A549 (cell line): ENCODE measurements around the gene HOXA4. TPM values are rescaled to one million over a fixed set of nuclear protein-coding genes. Genes with fewer than 3 reads are reported as not detected.

ENCODE experiments used
- ATAC-seq, 2 experiments: fragments of 200-7000 bp in 1 of 2; fragments of >200 bp in 1 of 2; cut with Nextera tagmentation in 1 of 2; cut with Tn5 transposase in 1 of 2; 3 replicates each; pipeline versions ENCODE4 v1.8.0 to v1.9.1; 2018 to 2020; ENCODE audit warnings: mild to moderate bottlenecking in 1 of 2, moderate library complexity in 1 of 2
- CTCF ChIA-PET: fragments of 300-600 bp; sonication (Branson Sonifier 250); formaldehyde crosslinking; extraction: SDS; loops from one replicate; lab custom pipeline; 2021; ENCODE audit warnings: antibody characterized with exemption, inconsistent platforms; lab: Yijun Ruan, JAX
- POLR2A ChIA-PET: fragments of 350-600 bp; formaldehyde crosslinking; extraction: SDS; loops from one replicate; lab custom pipeline; 2021; ENCODE audit warnings: antibody characterized with exemption, inconsistent platforms; lab: Yijun Ruan, JAX
- DNase-seq, 2 experiments: peaks; one replicate each; pipeline versions ENCODE4 v3.0.0 to v3.0.0-alpha.2; 2011 to 2016; ENCODE audit warnings: low read depth in 1 of 2, low spot score in 1 of 2
- FAIRE-seq: peaks from 2 replicates; lab custom pipeline; 2011; peaks lifted over from hg19 to GRCh38; lab: Jason Lieb, UNC
- H3K27ac ChIP-seq, 2 experiments: fragments of >200 bp; sonication (Bioruptor Twin); formaldehyde crosslinking; 3 replicates each; pipeline ENCODE4 v1.5.1; 2016 to 2017
- H3K4me1 ChIP-seq: fragments of >200 bp; sonication (Bioruptor Twin); formaldehyde crosslinking; 3 replicates; pipeline ENCODE4 v1.6.1; 2016
- H3K4me2 ChIP-seq: fragments of >200 bp; sonication (Bioruptor Twin); formaldehyde crosslinking; 3 replicates; pipeline ENCODE4 v1.6.1; 2016
- H3K4me3 ChIP-seq: fragments of >200 bp; sonication (Bioruptor Twin); formaldehyde crosslinking; 3 replicates; pipeline ENCODE4 v1.5.1; 2016
- H3K9me3 ChIP-seq: fragments of >200 bp; sonication (Bioruptor Twin); formaldehyde crosslinking; 3 replicates; pipeline ENCODE4 v1.6.1; 2016
- BHLHE40 ChIP-seq: IDR thresholded peaks from 2 replicates; pipeline ENCODE4 v1.6.1; 2012; ENCODE audit warnings: low read depth, low read length, inconsistent platforms
- CTCF ChIP-seq: fragments of >200 bp; sonication (Bioruptor Twin); formaldehyde crosslinking; IDR thresholded peaks from 3 replicates; pipeline ENCODE4 v1.5.1; 2016
- EHF ChIP-seq: fragments of 250-450 bp; sonication (Bioruptor Pico); IDR thresholded peaks from 2 replicates; pipeline ENCODE4 v1.5.0; 2020; ENCODE audit warnings: mild to moderate bottlenecking
- ESRRA ChIP-seq: fragments of 150-350 bp; IDR thresholded peaks from 2 replicates; pipeline ENCODE4 v1.6.1; 2014; ENCODE audit warnings: mild to moderate bottlenecking, low read length, borderline replicate concordance
- FOXS1 ChIP-seq: fragments of 250-450 bp; sonication (Bioruptor Pico); IDR thresholded peaks from 2 replicates; pipeline ENCODE4 v1.5.0; 2020; ENCODE audit warnings: mild to moderate bottlenecking, moderate library complexity
- HES2 ChIP-seq: fragments of >200 bp; sonication (Bioruptor Twin); formaldehyde crosslinking; IDR thresholded peaks from 2 replicates; pipeline ENCODE4 v1.6.1; 2016
- HMGXB4 ChIP-seq: fragments of 250-450 bp; sonication (Bioruptor Pico); IDR thresholded peaks from 2 replicates; pipeline ENCODE4 v1.5.0; 2021; ENCODE audit warnings: mild to moderate bottlenecking, moderate library complexity, borderline replicate concordance
- JUN ChIP-seq, 2 experiments: fragments of >200 bp; sonication (Bioruptor Twin); formaldehyde crosslinking; IDR thresholded peaks; 2 replicates in 1 of 2; 3 replicates in 1 of 2; pipeline ENCODE4 v1.6.1; 2016 to 2017
- JUNB ChIP-seq: fragments of >200 bp; sonication (Bioruptor Twin); formaldehyde crosslinking; IDR thresholded peaks from 2 replicates; pipeline ENCODE4 v1.6.1; 2016
- KDM1A ChIP-seq: fragments of 200-600 bp; sonication (generic); IDR thresholded peaks from 2 replicates; pipeline ENCODE4 v1.6.1; 2016; ENCODE audit warnings: low read depth, mild to moderate bottlenecking
- MAX ChIP-seq: IDR thresholded peaks from 2 replicates; pipeline ENCODE4 v1.6.1; 2012
- MAZ ChIP-seq: fragments of 150-350 bp; IDR thresholded peaks from 2 replicates; pipeline ENCODE4 v1.6.1; 2014; ENCODE audit warnings: antibody characterized with exemption, low read depth, low read length, borderline replicate concordance
- MYC ChIP-seq: IDR thresholded peaks from 2 replicates; pipeline ENCODE4 v1.6.1; 2012; ENCODE audit warnings: mild to moderate bottlenecking, inconsistent platforms, low read length, improper control_type of control experiment, borderline replicate concordance
- NPAS2 ChIP-seq: fragments of 250-450 bp; sonication (Bioruptor Pico); IDR thresholded peaks from 2 replicates; pipeline ENCODE4 v1.8.0; 2022; ENCODE audit warnings: mild to moderate bottlenecking, moderate library complexity, borderline replicate concordance
- RAD21 ChIP-seq, 2 experiments: fragments of >200 bp in 1 of 2; sonication (Bioruptor Twin) in 1 of 2; formaldehyde crosslinking in 1 of 2; IDR thresholded peaks in 1 of 2; conservative IDR thresholded peaks in 1 of 2; 2 replicates in 1 of 2; 3 replicates in 1 of 2; pipeline ENCODE4 v1.6.1; 2012 to 2018; ENCODE audit warnings: inconsistent platforms in 1 of 2
- RARB ChIP-seq: fragments of 250-450 bp; sonication (Bioruptor Pico); IDR thresholded peaks from 2 replicates; pipeline ENCODE4 v1.8.0; 2021; ENCODE audit warnings: mild to moderate bottlenecking, moderate library complexity
- RFX5 ChIP-seq: fragments of 450-650 bp; IDR thresholded peaks from 2 replicates; pipeline ENCODE4 v1.7.1; 2014; ENCODE audit warnings: antibody characterized with exemption, mild to moderate bottlenecking, moderate library complexity
- SMC3 ChIP-seq: fragments of >200 bp; sonication (Bioruptor Twin); formaldehyde crosslinking; IDR thresholded peaks from 3 replicates; pipeline ENCODE4 v1.6.1; 2018; ENCODE audit warnings: inconsistent platforms
- TP53 ChIP-seq: fragments of 250-450 bp; sonication (Bioruptor Pico); IDR thresholded peaks from 2 replicates; pipeline ENCODE4 v1.5.0; 2021; ENCODE audit warnings: mild to moderate bottlenecking, moderate library complexity
- ZFP36 ChIP-seq: fragments of 450-650 bp; IDR thresholded peaks from 2 replicates; pipeline ENCODE4 v1.6.1; 2014; ENCODE audit warnings: borderline replicate concordance; ENCODE audit not compliant: partially characterized antibody
- ZSCAN20 ChIP-seq: fragments of 250-450 bp; sonication (Bioruptor Pico); IDR thresholded peaks from 2 replicates; pipeline ENCODE4 v1.8.0; 2022; ENCODE audit warnings: mild to moderate bottlenecking, moderate library complexity
- WGBS: methylation state at CpG from one replicate; pipeline ENCODE4 v1.1.6; 2017; ENCODE audit errors: missing lambda C conversion rate; 5-methylcytosine and 5-hydroxymethylcytosine counted together
- polyA plus RNA-seq, 4 experiments: library from polyadenylated mRNA; depleted of rRNA in 3 of 4; stranded (reverse); fragments of >200 nt; fragmentation: RNase III in 1 of 4; extraction: RNeasy Plus Mini Kit Qiagen cat#74134 plus additional on column Dnase treatment in 1 of 4; gene quantifications; 2 replicates in 3 of 4; 3 replicates in 1 of 4; pipeline ENCODE4 v1.2.3, GENCODE V29; 2011 to 2017

HOXA4 gene
- polyA plus RNA-seq, 2 of the 4 experiments (the other 2 are of a cell fraction) = 2.1 to 2.6 TPM

GRCh38 chr7:27142580-27143022, 12.0 kb upstream of the HOXA4 start:
- ChIA-PET POLR2A (interaction anchor here (1.0 to 2.3 kb wide), 5 partner anchors 23 to 443 kb away, joined by 3 to 12 read pairs (median 5); partner anchors contain the start of gene SKAP2), CTCF (interaction anchor here (1.3 to 11.1 kb wide), 18 partner anchors 9 to 773 kb away, joined by 4 to 160 read pairs (median 8); partner anchors contain the start of genes HOXA3, HOXA4 and HOXA9)
- Histone ChIP-seq H3K9me3 (no peaks in the 10 kb centered on the region), H3K4me2 (peak overlapping the region; percentile 87), H3K4me3 (peak overlapping the region; percentile 72), H3K4me1 (peaks cover 12% of the 10 kb centered on the region; the same call in 2 of the 3 replicates), H3K27ac (peak overlapping the region; percentile 79 to 93)
- WGBS = 41% methylated on average over 29 of the region's 29 CpGs
- TF ChIP-seq TP53 (CRISPR knock-in tag) (no peak), BHLHE40 (no peak), RARB (CRISPR knock-in tag) (no peak), EHF (CRISPR knock-in tag) (no peak), RAD21 (conservative IDR thresholded peaks at IDR 0.05 in 1 of 2, IDR thresholded peaks at IDR 0.05 in 1 of 2) (no peak), HMGXB4 (CRISPR knock-in tag) (no peak), KDM1A (no peak), MYC (no peak), FOXS1 (CRISPR knock-in tag) (no peak), JUN (IDR thresholded peaks at IDR 0.05) (no peak), ESRRA (no peak)
- FAIRE-seq (no peak), ATAC-seq (peak; percentile 52 to 67), DNase-seq (no peak)

- FAIRE-seq (no peak), ATAC-seq (peak; percentile 64 to 76), DNase-seq (peak; percentile 80 to 87)
- CTCF ChIA-PET = interaction anchor here (0.6 to 11.1 kb wide), 14 partner anchors 9 to 773 kb away, joined by 3 to 160 read pairs (median 10); partner anchors contain the start of genes HOXA3, HOXA4 and HOXA9
- WGBS = 45% methylated on average over 29 of the region's 30 CpGs
- POLR2A ChIA-PET = interaction anchor here (0.7 to 2.3 kb wide), 5 partner anchors 14 to 278 kb away, joined by 3 to 12 read pairs (median 5); partner anchors contain the start of genes HOXA7 and SKAP2
- Histone ChIP-seq H3K4me1 (peaks cover 17% of the 10 kb centered on the region), H3K27ac (peak overlapping the region; percentile 79 to 93), H3K9me3 (no peaks in the 10 kb centered on the region), H3K4me3 (peak overlapping the region; percentile 72), H3K4me2 (peak overlapping the region; percentile 87)
- TF ChIP-seq RAD21 (conservative IDR thresholded peaks at IDR 0.05 in 1 of 2, IDR thresholded peaks at IDR 0.05 in 1 of 2) = no peak
- 0 out of 5 replicates have a peak, but pooled peaks of 1 of the 2 experiments have one; percentile 28 for TF ChIP-seq JUN (IDR thresholded peaks at IDR 0.05)
- TF ChIP-seq ZSCAN20 = no peak
- 0 out of 3 replicates have a peak, but pooled peaks have one; percentile 17 for TF ChIP-seq SMC3
- TF ChIP-seq HES2 = no peak
- TF ChIP-seq RFX5 = no peak
- TF ChIP-seq NPAS2 = no peak
- no peak for TF ChIP-seq KDM1A
- no peak for TF ChIP-seq ZFP36
- TF ChIP-seq MAZ = no peak
- TF ChIP-seq MAX = 0 out of 2 replicates have a peak, but pooled peaks have one; percentile 17
- TF ChIP-seq JUNB = no peak
- no peak for TF ChIP-seq FOXS1 (CRISPR knock-in tag)
- peak; percentile 22; the same call in 1 of the 3 replicates for TF ChIP-seq CTCF
Observed at GRCh38 chr7:27141923-27142579, 11.5 kb upstream of the HOXA4 start.
